ENCODE results near the gene WDR46.

The WDR46 gene, protein sequence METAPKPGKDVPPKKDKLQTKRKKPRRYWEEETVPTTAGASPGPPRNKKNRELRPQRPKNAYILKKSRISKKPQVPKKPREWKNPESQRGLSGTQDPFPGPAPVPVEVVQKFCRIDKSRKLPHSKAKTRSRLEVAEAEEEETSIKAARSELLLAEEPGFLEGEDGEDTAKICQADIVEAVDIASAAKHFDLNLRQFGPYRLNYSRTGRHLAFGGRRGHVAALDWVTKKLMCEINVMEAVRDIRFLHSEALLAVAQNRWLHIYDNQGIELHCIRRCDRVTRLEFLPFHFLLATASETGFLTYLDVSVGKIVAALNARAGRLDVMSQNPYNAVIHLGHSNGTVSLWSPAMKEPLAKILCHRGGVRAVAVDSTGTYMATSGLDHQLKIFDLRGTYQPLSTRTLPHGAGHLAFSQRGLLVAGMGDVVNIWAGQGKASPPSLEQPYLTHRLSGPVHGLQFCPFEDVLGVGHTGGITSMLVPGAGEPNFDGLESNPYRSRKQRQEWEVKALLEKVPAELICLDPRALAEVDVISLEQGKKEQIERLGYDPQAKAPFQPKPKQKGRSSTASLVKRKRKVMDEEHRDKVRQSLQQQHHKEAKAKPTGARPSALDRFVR

DNA sequence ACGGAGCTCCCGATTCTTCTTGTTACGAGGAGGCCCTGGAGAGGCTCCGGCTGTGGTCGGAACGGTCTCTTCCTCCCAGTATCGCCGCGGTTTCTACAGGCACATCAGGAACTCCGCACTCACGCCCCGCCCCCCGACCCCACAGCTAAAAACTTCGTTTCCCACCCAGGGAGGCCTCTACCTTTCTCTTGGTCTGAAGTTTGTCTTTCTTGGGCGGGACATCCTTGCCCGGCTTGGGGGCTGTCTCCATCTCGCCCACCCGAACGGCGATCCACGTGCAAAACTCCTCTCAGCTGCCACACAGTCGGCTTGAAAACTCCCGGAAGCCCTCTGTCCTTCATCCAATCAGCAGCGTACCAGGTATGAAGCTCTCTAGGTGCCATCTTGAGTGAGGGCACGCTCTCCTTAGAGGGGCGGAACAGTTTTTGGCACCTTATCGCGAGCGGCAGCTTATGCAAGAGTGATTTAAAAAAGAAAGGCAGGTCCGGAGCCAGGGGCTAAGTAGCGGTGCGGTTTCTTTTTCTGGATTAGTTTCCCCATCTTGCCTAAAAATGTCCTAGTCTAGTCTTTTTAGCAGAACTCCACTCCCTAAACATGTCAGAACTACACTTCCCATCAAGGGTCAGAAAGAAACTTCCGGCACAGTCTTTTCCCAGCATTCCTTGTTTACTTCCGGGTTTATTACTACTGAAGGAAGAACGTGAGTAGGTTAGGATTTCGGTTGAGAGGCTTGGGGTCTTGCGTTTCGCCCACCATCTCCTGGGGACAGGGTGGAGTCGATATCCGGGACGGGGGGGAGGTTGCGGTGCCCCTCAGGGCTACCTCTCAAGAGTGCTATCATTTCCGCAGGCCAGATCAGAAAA is at the start of gene WDR46, which contains the start of gene PFDN6:
WDR46 (minus strand) TSS at position 319 of the 863 bp plus-strand sequence; CDS start at position 250, 69 bp downstream.
PFDN6 (plus strand) TSS at position 681 of the 863 bp plus-strand sequence. CDS start 256 bp downstream, outside the sequence.
- peak; percentile 92 for DNase-seq

- no peak for DNase-seq
These were observed 47.5 kb upstream of the WDR46 start for GRCh38 chr6:33336495-33336894.

- no peak for DNase-seq
These were observed 46.9 kb upstream of the WDR46 start for GRCh38 chr6:33335916-33336315.

GRCh38 chr6:33333666-33334065 is 44.6 kb upstream of the WDR46 start:
- no peak for DNase-seq

DNA sequence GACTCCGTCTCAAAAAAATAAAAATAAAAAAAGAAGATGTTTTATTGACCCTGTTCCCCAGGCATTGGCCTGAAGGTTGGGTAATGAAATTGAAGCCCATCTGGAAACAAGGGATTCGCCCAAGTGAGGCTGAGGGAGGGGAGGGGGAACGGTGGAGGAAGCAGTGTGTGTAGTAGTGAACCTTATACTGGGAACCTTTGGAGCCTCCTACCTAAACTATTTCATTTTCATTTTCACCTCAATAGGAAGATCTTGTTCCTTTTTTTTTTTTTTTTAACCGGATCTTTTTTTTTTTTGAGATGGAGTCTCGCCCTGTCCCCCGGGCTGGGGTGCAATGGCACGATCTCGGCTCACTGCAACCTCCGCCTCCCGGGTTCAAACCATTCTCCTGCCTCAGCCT is 41.7 kb upstream of the WDR46 start:
- DNase-seq = no peak

- peak; percentile 13 for DNase-seq
These were observed 40.0 kb upstream of the WDR46 start for GRCh38 chr6:33329058-33329457.

DNA sequence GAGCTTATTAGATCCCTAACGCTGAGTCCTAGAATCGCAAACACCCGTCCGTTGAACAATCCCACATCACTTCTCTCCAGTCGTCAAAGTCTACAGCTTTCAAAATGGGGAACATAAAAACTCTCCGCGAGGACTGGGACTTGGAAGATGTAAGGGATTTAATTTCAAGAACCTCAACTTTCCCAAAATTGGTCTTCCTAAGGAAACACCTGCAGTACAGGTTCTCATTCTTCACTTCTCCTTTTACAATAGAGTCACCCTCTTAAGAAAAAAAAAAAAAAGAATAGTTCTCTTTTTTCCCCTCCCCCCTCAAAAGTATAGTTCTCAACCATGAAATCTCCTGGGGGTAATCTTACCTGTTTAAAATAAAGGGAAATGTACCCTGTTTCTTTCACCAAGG is 35.1 kb upstream of the WDR46 start:
- no peak for DNase-seq

- no peak for DNase-seq
These were observed 34.5 kb upstream of the WDR46 start for GRCh38 chr6:33323623-33323948.

GRCh38 chr6:33321227-33321626 is 32.2 kb upstream of the WDR46 start:
- DNase-seq = no peak

- DNase-seq = peak; percentile 97
These were observed 31.5 kb upstream of the WDR46 start for GRCh38 chr6:33320315-33321181.

DNA sequence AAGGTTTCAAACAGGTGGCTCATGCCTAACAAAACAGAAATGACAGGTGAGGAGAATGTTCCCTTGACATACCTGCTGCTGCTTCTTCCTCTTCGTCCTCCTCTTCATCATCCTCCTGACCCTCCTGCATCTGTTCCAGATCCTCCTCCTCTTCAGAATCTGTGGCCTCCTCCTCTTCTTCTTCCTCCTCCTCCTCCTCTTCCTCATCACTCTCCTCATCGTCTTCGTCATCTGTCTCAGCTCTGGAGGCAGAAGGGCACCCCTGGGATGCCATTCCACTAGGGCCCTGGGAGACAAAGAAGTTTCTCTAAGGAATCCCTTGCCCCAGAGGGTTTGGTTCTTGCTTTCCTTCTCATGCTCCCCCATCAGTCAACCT is 30.9 kb upstream of the WDR46 start:
- DNase-seq = no peak

GRCh38 chr6:33318426-33319073 is 29.5 kb upstream of the WDR46 start:
- DNase-seq = no peak

- DNase-seq = peak; percentile 100
These were observed 28.8 kb upstream of the WDR46 start, which contains the start of gene ZBTB22 for GRCh38 chr6:33317669-33318425. Gene ZBTB22, minus strand, starts transcription at chr6:33317744. Its CDS starts 828 bp downstream, at chr6:33316916.

- DNase-seq = no peak
These were observed 28.3 kb upstream of the WDR46 start for GRCh38 chr6:33317419-33317668.

GRCh38 chr6:33316603-33317418 is 27.8 kb upstream of the WDR46 start:
- DNase-seq = no peak

GRCh38 chr6:33315793-33316602 is 27.0 kb upstream of the WDR46 start:
- DNase-seq = no peak

- DNase-seq = peak; percentile 32
These were observed 26.1 kb upstream of the WDR46 start for GRCh38 chr6:33314943-33315792.

- peak; percentile 85 for DNase-seq
These were observed 25.5 kb upstream of the WDR46 start for GRCh38 chr6:33314515-33314942.

Measured in EL (cell line).